SK-N-MC (cell line): ENCODE results near the gene SRD5A3.

Source experiments
- FOXP2 ChIP-seq: optimal IDR thresholded peaks from 2 replicates; pipeline ENCODE3; 2011; ENCODE audit warnings: mild to moderate bottlenecking, moderate library complexity; ENCODE audit not compliant: insufficient read depth; ENCODE audit errors: extremely low read length, control extremely low read depth
- POLR2AphosphoS5 ChIP-seq: IDR thresholded peaks from 2 replicates; pipeline ENCODE4 v1.6.1; 2012; ENCODE audit warnings: mild to moderate bottlenecking, low read depth, low read length, borderline replicate concordance

GRCh38 chr4:55373461-55373860 is 27.4 kb downstream of the SRD5A3 start:
- TF ChIP-seq POLR2AphosphoS5 (no peak), FOXP2 (no peak)
